Duodenal mucosa (tissue), 2 donors: Measurements from ENCODE around the gene EXT2.

Experiments used
- H3K27ac ChIP-seq: one replicate; pipeline ENCODE4 v1.7.0; 2013; ENCODE audit warnings: low read depth, low read length
- H3K27me3 ChIP-seq, 2 donors: one replicate each; pipeline ENCODE4 v1.7.0; 2013; ENCODE audit warnings: low read length in 2 of 2, control low read depth in 1 of 2; ENCODE audit not compliant: insufficient read depth in 2 of 2, control insufficient read depth in 1 of 2
- H3K36me3 ChIP-seq, 2 donors: one replicate each; pipeline ENCODE4 v1.7.0; 2013; ENCODE audit warnings: low read length in 2 of 2, control low read depth in 1 of 2; ENCODE audit not compliant: insufficient read depth in 2 of 2, control insufficient read depth in 1 of 2
- H3K4me1 ChIP-seq, 2 donors: one replicate each; pipeline ENCODE4 v1.7.0; 2013; ENCODE audit warnings: low read length in 2 of 2, control low read depth in 1 of 2; ENCODE audit not compliant: insufficient read depth in 2 of 2, control insufficient read depth in 1 of 2
- H3K4me3 ChIP-seq, 2 donors: one replicate each; pipeline ENCODE4 v1.7.0; 2013; ENCODE audit warnings: low read length in 2 of 2, low read depth in 1 of 2
- H3K9ac ChIP-seq, 2 donors: one replicate each; pipeline ENCODE4 v1.7.0; 2013; ENCODE audit warnings: low read length in 2 of 2, low read depth in 1 of 2
- H3K9me3 ChIP-seq, 2 donors: one replicate each; pipeline ENCODE4 v1.7.0; 2013; ENCODE audit warnings: low read length in 2 of 2, control low read depth in 1 of 2; ENCODE audit not compliant: control insufficient read depth in 1 of 2

Gene EXT2

GRCh38 chr11:44140372-44140771, 44.9 kb downstream of the EXT2 start:
- H3K9ac ChIP-seq, result no peak overlapping the region

GRCh38 chr11:44140805-44141204, 45.3 kb downstream of the EXT2 start:
- Histone ChIP-seq H3K27me3 (no peaks in the 10 kb centered on the region), H3K27ac (no peak overlapping the region), H3K4me3 (no peak overlapping the region), H3K36me3 (peaks cover 7 to 9% of the 10 kb centered on the region in 2 donors), H3K4me1 (no peaks in the 10 kb centered on the region), H3K9ac (no peak overlapping the region), H3K9me3 (no peaks in the 10 kb centered on the region)

More at GRCh38 chr11:44140372-44140771, 44.9 kb downstream of the EXT2 start:
- no peaks in the 10 kb centered on the region for H3K9me3 ChIP-seq
- H3K4me3 ChIP-seq, result no peak overlapping the region
- no peaks in the 10 kb centered on the region for H3K27me3 ChIP-seq
- no peaks in the 10 kb centered on the region for H3K4me1 ChIP-seq
- H3K27ac ChIP-seq, result no peak overlapping the region
- peaks cover 7 to 9% of the 10 kb centered on the region in 2 donors for H3K36me3 ChIP-seq

GRCh38 chr11:44143987-44144909, 48.8 kb downstream of the EXT2 start:
- Histone ChIP-seq H3K36me3 (peaks cover 9 to 10% of the 10 kb centered on the region in 2 donors), H3K4me1 (no peaks in the 10 kb centered on the region), H3K27me3 (no peaks in the 10 kb centered on the region), H3K9me3 (no peaks in the 10 kb centered on the region), H3K9ac (no peak overlapping the region), H3K4me3 (no peak overlapping the region), H3K27ac (no peak overlapping the region)

GRCh38 chr11:44145011-44145775, 49.7 kb downstream of the EXT2 start:
- H3K27me3 ChIP-seq, result no peaks in the 10 kb centered on the region
- no peaks in the 10 kb centered on the region for H3K4me1 ChIP-seq
- H3K9ac ChIP-seq, result no peak overlapping the region
- no peaks in the 10 kb centered on the region for H3K9me3 ChIP-seq
- H3K36me3 ChIP-seq, result peaks cover 7 to 9% of the 10 kb centered on the region in 2 donors
- no peak overlapping the region for H3K27ac ChIP-seq
- H3K4me3 ChIP-seq, result no peak overlapping the region

- H3K9ac ChIP-seq, result no peak overlapping the region
- H3K4me1 ChIP-seq, result no peaks in the 10 kb centered on the region
- no peak overlapping the region for H3K27ac ChIP-seq
- no peaks in the 10 kb centered on the region for H3K9me3 ChIP-seq
- no peaks in the 10 kb centered on the region for H3K27me3 ChIP-seq
- peaks cover 9 to 15% of the 10 kb centered on the region in 2 donors for H3K36me3 ChIP-seq
- H3K4me3 ChIP-seq, result no peak overlapping the region
These were observed 51.5 kb downstream of the EXT2 start for GRCh38 chr11:44146931-44147330.

GRCh38 chr11:44147751-44148150, 52.3 kb downstream of the EXT2 start:
- Histone ChIP-seq H3K27ac (no peak overlapping the region), H3K36me3 (peaks cover 9 to 15% of the 10 kb centered on the region in 2 donors), H3K9ac (no peak overlapping the region), H3K4me1 (no peaks in the 10 kb centered on the region), H3K9me3 (no peaks in the 10 kb centered on the region), H3K27me3 (no peaks in the 10 kb centered on the region), H3K4me3 (no peak overlapping the region)

GRCh38 chr11:44149651-44150050, 54.2 kb downstream of the EXT2 start:
- Histone ChIP-seq H3K27me3 (no peaks in the 10 kb centered on the region), H3K4me3 (no peak overlapping the region), H3K4me1 (no peaks in the 10 kb centered on the region), H3K27ac (no peak overlapping the region), H3K36me3 (peaks cover 3 to 11% of the 10 kb centered on the region in 2 donors), H3K9me3 (peaks cover 0 to 2% of the 10 kb centered on the region in 2 donors), H3K9ac (no peak overlapping the region)

- H3K27me3 ChIP-seq, result no peaks in the 10 kb centered on the region
- peaks cover 0 to 2% of the 10 kb centered on the region in 2 donors for H3K9me3 ChIP-seq
- no peak overlapping the region for H3K4me3 ChIP-seq
- H3K27ac ChIP-seq, result no peak overlapping the region
- no peaks in the 10 kb centered on the region for H3K4me1 ChIP-seq
- H3K36me3 ChIP-seq, result peaks cover 0 to 11% of the 10 kb centered on the region in 2 donors
- H3K9ac ChIP-seq, result no peak overlapping the region
These were observed 54.9 kb downstream of the EXT2 start for GRCh38 chr11:44150401-44150800.

GRCh38 chr11:44157019-44157418, 61.5 kb downstream of the EXT2 start:
- Histone ChIP-seq H3K4me1 (no peaks in the 10 kb centered on the region), H3K27me3 (no peaks in the 10 kb centered on the region), H3K9me3 (peaks cover 2 to 5% of the 10 kb centered on the region in 2 donors), H3K9ac (no peak overlapping the region), H3K4me3 (no peak overlapping the region), H3K27ac (no peak overlapping the region), H3K36me3 (peaks cover 6 to 12% of the 10 kb centered on the region in 2 donors)

- Histone ChIP-seq H3K9me3 (peaks cover under 1 to 5% of the 10 kb centered on the region in 2 donors), H3K36me3 (peaks cover 6 to 12% of the 10 kb centered on the region in 2 donors), H3K9ac (no peak overlapping the region), H3K27me3 (no peaks in the 10 kb centered on the region), H3K4me3 (no peak overlapping the region), H3K4me1 (no peaks in the 10 kb centered on the region), H3K27ac (no peak overlapping the region)
These were observed 62.9 kb downstream of the EXT2 start for GRCh38 chr11:44158384-44158783.
